Measurements from ENCODE around the gene CRYBA2. TPM values are rescaled to one million over a fixed set of nuclear protein-coding genes. Genes with fewer than 3 reads are reported as not detected.

Gene CRYBA2
- total RNA-seq, 2 experiments from 2014 or later = not detected

DNA sequence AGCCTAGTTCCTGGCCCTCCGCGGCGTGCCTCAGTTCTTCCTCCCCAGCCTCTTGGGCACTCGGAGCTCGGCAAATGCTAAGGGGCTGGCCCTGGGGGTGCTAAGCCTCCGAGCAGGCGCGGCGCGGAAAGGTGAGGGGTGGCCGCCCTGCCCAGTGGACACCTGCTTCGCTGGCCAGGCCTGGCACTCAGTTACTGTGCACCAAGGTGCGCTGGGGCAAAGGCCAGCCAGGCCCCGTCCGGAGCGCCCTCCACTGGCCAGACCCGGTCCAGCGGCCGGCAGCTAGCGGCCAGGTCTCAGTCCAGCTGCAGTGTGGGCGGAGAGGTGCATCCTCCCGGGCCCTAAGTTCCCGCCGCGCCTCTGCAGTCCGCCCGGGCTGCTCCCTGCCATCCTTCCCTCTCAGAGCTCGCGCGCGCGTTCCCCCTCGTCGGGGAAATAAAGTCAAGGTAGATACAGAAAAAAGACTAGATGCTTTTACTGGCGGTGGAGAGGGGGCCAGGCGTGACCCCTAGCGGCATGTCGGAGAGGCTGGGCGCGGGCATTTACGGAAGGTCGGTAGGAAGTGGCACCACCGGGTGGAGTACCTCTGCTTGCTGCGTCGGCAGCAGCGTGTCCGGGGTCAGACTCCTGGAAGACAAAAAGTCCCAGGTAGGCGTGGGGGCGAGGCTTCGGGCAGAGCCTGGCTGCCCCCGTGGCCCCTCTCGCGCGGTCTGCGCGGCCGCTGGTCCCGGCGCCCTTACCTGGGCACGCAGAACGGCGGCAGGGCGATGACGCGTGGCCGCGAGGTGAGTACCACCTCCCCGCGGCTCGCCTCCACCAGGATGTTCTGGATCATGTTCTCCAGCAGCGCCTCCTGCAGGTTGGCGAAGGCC, 9.4 kb upstream of the CRYBA2 start:
- Histone ChIP-seq H3K9me3 (ENCODE audit: low read length) (no peaks in the 10 kb centered on the region), H2AFZ (ENCODE audit: low read length) (no peak overlapping the region), H3K4me2 (ENCODE audit: low read length) (no peak overlapping the region), H3K36me3 (ENCODE audit: insufficient read depth, low read length) (no peaks in the 10 kb centered on the region), H3K4me1 (ENCODE audit: insufficient read depth, low read length, poor library complexity, severe bottlenecking) (no peaks in the 10 kb centered on the region), H3K27ac (ENCODE audit: low read depth, low read length, poor library complexity, severe bottlenecking) (no peak overlapping the region), H3K9me2 (ENCODE audit: insufficient read depth, low read length) (no peaks in the 10 kb centered on the region), H3K4me3 (ENCODE audit: low read depth, low read length, poor library complexity, severe bottlenecking) (no peak overlapping the region), H3K79me2 (ENCODE audit: insufficient read depth, low read depth, low read length) (no peaks in the 10 kb centered on the region), H4K20me1 (ENCODE audit: insufficient read depth, low read length) (no peaks in the 10 kb centered on the region)
- DNase-seq (ENCODE audit: low spot score) = no peak
- POLR2A ChIA-PET = no interaction called here
- intact Hi-C loops (cut with micrococcal nuclease; ENCODE audit: unreplicated experiment) = no loop called here
- CTCF ChIA-PET (ENCODE audit: unreplicated experiment) = no interaction called here
- TF ChIP-seq EZH2phosphoT487 (IDR thresholded peaks at IDR 0.05; ENCODE audit: borderline replicate concordance, low read depth, low read length) = no peak
- TF ChIP-seq CTCF (conservative IDR thresholded peaks at IDR 0.05; ENCODE audit: low read length) = peak; percentile 58
- BruUV-seq (replicated peaks) = no TSS peak

- Histone ChIP-seq H2AFZ (ENCODE audit: low read length) (no peak overlapping the region), H3K4me3 (ENCODE audit: low read depth, low read length, poor library complexity, severe bottlenecking) (no peak overlapping the region), H3K9me2 (ENCODE audit: insufficient read depth, low read length) (no peaks in the 10 kb centered on the region), H3K4me1 (ENCODE audit: insufficient read depth, low read length, poor library complexity, severe bottlenecking) (no peaks in the 10 kb centered on the region), H4K20me1 (ENCODE audit: insufficient read depth, low read length) (no peaks in the 10 kb centered on the region), H3K9me3 (ENCODE audit: low read length) (no peaks in the 10 kb centered on the region), H3K79me2 (ENCODE audit: insufficient read depth, low read depth, low read length) (no peaks in the 10 kb centered on the region), H3K27ac (ENCODE audit: low read depth, low read length, poor library complexity, severe bottlenecking) (no peak overlapping the region), H3K36me3 (ENCODE audit: insufficient read depth, low read length) (no peaks in the 10 kb centered on the region), H3K4me2 (ENCODE audit: low read length) (peak overlapping the region; percentile 12; the same call in 1 of the 2 replicates)
- no peak for TF ChIP-seq CTCF (conservative IDR thresholded peaks at IDR 0.05; ENCODE audit: low read length)
- no peak for TF ChIP-seq EZH2phosphoT487 (IDR thresholded peaks at IDR 0.05; ENCODE audit: borderline replicate concordance, low read depth, low read length)
- no peak for DNase-seq (ENCODE audit: low spot score)
- intact Hi-C loops (cut with micrococcal nuclease; ENCODE audit: unreplicated experiment) = no loop called here
- ChIA-PET POLR2A (no interaction called here), CTCF (ENCODE audit: unreplicated experiment) (no interaction called here)
- no TSS peak for BruUV-seq (replicated peaks)
These were observed 8.6 kb upstream of the CRYBA2 start for GRCh38 chr2:219001577-219002394.
